OCI-LY7 (cell line): ENCODE measurements around the gene SCUBE3. TPM values are rescaled to one million over a fixed set of nuclear protein-coding genes. Genes with fewer than 3 reads are reported as not detected.

Experiments
- BruUV-seq: library from RNA; stranded (reverse); fragments of 400-500 nt; replicated peaks from 2 replicates; lab custom pipeline; 2021; lab: Mats Ljungman, UMichigan
- CTCF ChIA-PET: fragments of 300-600 bp; sonication (Branson Sonifier 250); formaldehyde crosslinking; loops from one replicate; lab custom pipeline; 2022; ENCODE audit warnings: antibody characterized with exemption; ENCODE audit not compliant: unreplicated experiment; lab: Charles Lee
- POLR2A ChIA-PET: fragments of 300-600 bp; sonication (Branson Sonifier 250); formaldehyde crosslinking; loops from one replicate; lab custom pipeline; 2022; ENCODE audit warnings: antibody characterized with exemption; lab: Charles Lee
- DNase-seq: peaks from one replicate; pipeline ENCODE4 v3.0.0-alpha.2; 2015; ENCODE audit warnings: low spot score
- H2AFZ ChIP-seq: fragments of 200-600 bp; sonication (generic), shearing (Covaris generic); 2 replicates; pipeline ENCODE4 v1.6.1; 2014; ENCODE audit warnings: mild to moderate bottlenecking, antibody characterized with exemption, low read length, moderate library complexity
- H3K27ac ChIP-seq: fragments of 200-600 bp; sonication (generic); 2 replicates; pipeline ENCODE4 v1.5.1; 2014; ENCODE audit warnings: mixed run types, low read depth, mild to moderate bottlenecking, moderate library complexity, low read length, inconsistent platforms; ENCODE audit not compliant: poor library complexity, severe bottlenecking
- H3K36me3 ChIP-seq: fragments of 200-600 bp; sonication (generic); 2 replicates; pipeline ENCODE4 v1.6.1; 2014; ENCODE audit warnings: mild to moderate bottlenecking, antibody characterized with exemption, low read length, moderate library complexity, mixed read lengths; ENCODE audit not compliant: insufficient read depth
- H3K4me1 ChIP-seq: fragments of 200-600 bp; sonication (generic); 2 replicates; pipeline ENCODE4 v1.5.1; 2014; ENCODE audit warnings: mild to moderate bottlenecking, low read length; ENCODE audit not compliant: insufficient read depth, poor library complexity, severe bottlenecking
- H3K4me2 ChIP-seq: fragments of 200-600 bp; sonication (generic); 2 replicates; pipeline ENCODE4 v1.6.1; 2014; ENCODE audit warnings: mild to moderate bottlenecking, low read length
- H3K4me3 ChIP-seq: fragments of 200-600 bp; sonication (generic); 2 replicates; pipeline ENCODE4 v1.5.1; 2014; ENCODE audit warnings: mild to moderate bottlenecking, low read depth, low read length; ENCODE audit not compliant: poor library complexity, severe bottlenecking
- H3K79me2 ChIP-seq: fragments of 200-600 bp; sonication (generic); 2 replicates; pipeline ENCODE4 v1.6.1; 2016; ENCODE audit warnings: low read depth, mild to moderate bottlenecking, low read length, moderate library complexity, mixed read lengths; ENCODE audit not compliant: insufficient read depth
- H3K9me2 ChIP-seq: fragments of 200-600 bp; sonication (generic); 2 replicates; pipeline ENCODE4 v1.6.1; 2016; ENCODE audit warnings: mild to moderate bottlenecking, low read length, mixed read lengths; ENCODE audit not compliant: insufficient read depth
- H3K9me3 ChIP-seq: fragments of 200-600 bp; sonication (generic); 2 replicates; pipeline ENCODE4 v1.6.1; 2014; ENCODE audit warnings: mild to moderate bottlenecking, mixed run types, low read length, mixed read lengths
- H4K20me1 ChIP-seq: fragments of 200-600 bp; sonication (generic); 2 replicates; pipeline ENCODE4 v1.6.1; 2014; ENCODE audit warnings: mild to moderate bottlenecking, antibody characterized with exemption, low read length, moderate library complexity, mixed read lengths; ENCODE audit not compliant: insufficient read depth
- EZH2phosphoT487 ChIP-seq: fragments of 200-600 bp; sonication (generic); IDR thresholded peaks from 2 replicates; pipeline ENCODE4 v1.6.1; 2018; ENCODE audit warnings: low read depth, borderline replicate concordance, mild to moderate bottlenecking, mixed run types, antibody characterized with exemption, low read length, moderate library complexity, mixed read lengths
- intact Hi-C: fragments of 100-400 bp; cut with micrococcal nuclease; formaldehyde crosslinking; loops from one replicate; pipeline ENCODE4 v1.10.0; 2022; ENCODE audit not compliant: unreplicated experiment
- total RNA-seq, 2 experiments: library from RNA; depleted of rRNA in 1 of 2; stranded (reverse); fragments of >200 nt in 1 of 2; shearing (Covaris generic) in 1 of 2; gene quantifications; 2 replicates each; pipeline ENCODE4 v1.2.3, GENCODE V29; 2014 to 2022
- TF ChIP-seq, protein P1 (sequence below): fragments of 200-600 bp; sonication (generic); conservative IDR thresholded peaks from 2 replicates; pipeline ENCODE4 v1.5.1; 2014; ENCODE audit warnings: mild to moderate bottlenecking, antibody characterized with exemption, low read length, moderate library complexity, mixed read lengths

SCUBE3 gene
- total RNA-seq, 2 experiments from 2014 or later: not detected

DNA sequence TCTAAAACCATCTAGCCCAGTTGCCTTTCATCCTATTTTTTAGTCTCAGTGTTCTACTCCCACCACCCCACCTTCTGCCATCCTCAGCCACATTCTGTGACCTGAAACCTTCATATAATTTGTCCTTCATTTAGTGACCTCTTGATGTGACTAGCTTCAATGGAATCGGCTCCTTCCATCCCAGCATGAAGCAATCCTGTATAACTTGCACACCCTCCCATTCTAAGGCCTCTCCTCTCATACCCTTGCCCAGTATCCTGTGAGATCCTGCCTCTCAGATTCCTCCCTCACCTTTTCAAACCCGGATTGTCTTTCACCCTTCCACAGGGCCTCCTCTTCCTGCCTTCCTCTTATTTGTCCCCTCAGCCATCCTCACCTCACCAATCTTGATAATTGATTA lies 48.8 kb downstream of the SCUBE3 start:
- peaks cover 22% of the 10 kb centered on the region; the same call in 1 of the 2 replicates for H3K79me2 ChIP-seq
- peaks cover 31% of the 10 kb centered on the region for H3K4me1 ChIP-seq
- no peaks in the 10 kb centered on the region for H3K9me3 ChIP-seq
- ChIA-PET CTCF (no interaction called here), POLR2A (no interaction called here)
- DNase-seq: no peak
- intact Hi-C loops: no loop called here
- no peaks in the 10 kb centered on the region for H3K36me3 ChIP-seq
- no peak overlapping the region for H3K27ac ChIP-seq
- no peaks in the 10 kb centered on the region for H4K20me1 ChIP-seq
- H3K4me2 ChIP-seq: no peak overlapping the region
- BruUV-seq: no TSS peak
- no peak overlapping the region for H3K4me3 ChIP-seq
- H2AFZ ChIP-seq: no peak overlapping the region
- TF ChIP-seq EZH2phosphoT487: no peak
- TF ChIP-seq, protein P1, sequence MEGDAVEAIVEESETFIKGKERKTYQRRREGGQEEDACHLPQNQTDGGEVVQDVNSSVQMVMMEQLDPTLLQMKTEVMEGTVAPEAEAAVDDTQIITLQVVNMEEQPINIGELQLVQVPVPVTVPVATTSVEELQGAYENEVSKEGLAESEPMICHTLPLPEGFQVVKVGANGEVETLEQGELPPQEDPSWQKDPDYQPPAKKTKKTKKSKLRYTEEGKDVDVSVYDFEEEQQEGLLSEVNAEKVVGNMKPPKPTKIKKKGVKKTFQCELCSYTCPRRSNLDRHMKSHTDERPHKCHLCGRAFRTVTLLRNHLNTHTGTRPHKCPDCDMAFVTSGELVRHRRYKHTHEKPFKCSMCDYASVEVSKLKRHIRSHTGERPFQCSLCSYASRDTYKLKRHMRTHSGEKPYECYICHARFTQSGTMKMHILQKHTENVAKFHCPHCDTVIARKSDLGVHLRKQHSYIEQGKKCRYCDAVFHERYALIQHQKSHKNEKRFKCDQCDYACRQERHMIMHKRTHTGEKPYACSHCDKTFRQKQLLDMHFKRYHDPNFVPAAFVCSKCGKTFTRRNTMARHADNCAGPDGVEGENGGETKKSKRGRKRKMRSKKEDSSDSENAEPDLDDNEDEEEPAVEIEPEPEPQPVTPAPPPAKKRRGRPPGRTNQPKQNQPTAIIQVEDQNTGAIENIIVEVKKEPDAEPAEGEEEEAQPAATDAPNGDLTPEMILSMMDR: no peak
- no peaks in the 10 kb centered on the region for H3K9me2 ChIP-seq

- H3K4me3 ChIP-seq: no peak overlapping the region
- no peak overlapping the region for H2AFZ ChIP-seq
- no TSS peak for BruUV-seq
- no peak overlapping the region for H3K27ac ChIP-seq
- TF ChIP-seq, protein P1: no peak
- TF ChIP-seq EZH2phosphoT487: no peak
- H3K36me3 ChIP-seq: no peaks in the 10 kb centered on the region
- no peaks in the 10 kb centered on the region for H3K9me3 ChIP-seq
- H4K20me1 ChIP-seq: no peaks in the 10 kb centered on the region
- intact Hi-C loops: no loop called here
- peaks cover 26% of the 10 kb centered on the region for H3K4me1 ChIP-seq
- H3K4me2 ChIP-seq: no peak overlapping the region
- H3K79me2 ChIP-seq: peaks cover 16% of the 10 kb centered on the region; the same call in 1 of the 2 replicates
- ChIA-PET POLR2A (interaction anchor here (0.8 kb wide), 1 partner anchor 21 kb away, joined by 3 read pairs; no protein-coding TSS in a partner anchor), CTCF (no interaction called here)
- no peak for DNase-seq
- no peaks in the 10 kb centered on the region for H3K9me2 ChIP-seq
These were observed 51.0 kb downstream of the SCUBE3 start for GRCh38 chr6:35264550-35265274.

DNA sequence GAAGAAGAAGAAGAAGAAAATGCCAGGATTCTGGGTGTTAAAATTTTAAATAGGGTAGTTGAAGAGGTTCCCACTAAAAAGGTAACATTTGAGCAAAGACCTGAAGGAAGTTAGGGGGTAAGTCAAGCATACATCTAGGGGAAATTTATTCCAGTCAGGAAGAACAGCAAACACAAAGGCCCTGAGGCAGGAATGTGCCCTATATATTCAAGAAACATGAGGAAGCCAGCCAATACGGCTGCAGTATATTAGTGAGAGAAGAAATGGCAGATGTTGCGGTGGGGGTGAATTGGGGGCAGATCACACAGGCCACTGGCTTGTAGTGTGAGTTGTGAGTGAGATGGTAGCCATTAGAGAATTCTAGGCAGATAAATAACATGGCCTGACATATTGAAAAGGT lies 51.8 kb downstream of the SCUBE3 start:
- Histone ChIP-seq H2AFZ (no peak overlapping the region), H3K27ac (no peak overlapping the region), H3K4me1 (peaks cover 23% of the 10 kb centered on the region), H3K9me3 (no peaks in the 10 kb centered on the region), H3K4me2 (no peak overlapping the region), H3K79me2 (peaks cover 9% of the 10 kb centered on the region; the same call in 1 of the 2 replicates), H3K9me2 (no peaks in the 10 kb centered on the region), H3K36me3 (peaks cover 3% of the 10 kb centered on the region; the same call in 1 of the 2 replicates), H4K20me1 (no peaks in the 10 kb centered on the region), H3K4me3 (no peak overlapping the region)
- TF ChIP-seq, protein P1: no peak
- TF ChIP-seq EZH2phosphoT487: no peak
- CTCF ChIA-PET: no interaction called here
- POLR2A ChIA-PET: interaction anchor here (1.1 kb wide), 1 partner anchor 11 kb away, joined by 3 read pairs; no protein-coding TSS in a partner anchor
- no peak for DNase-seq
- no TSS peak for BruUV-seq
- intact Hi-C loops: no loop called here
